Fibroblast of lung (primary cell): ENCODE measurements around the gene RCAN3. TPM values are rescaled to one million over a fixed set of nuclear protein-coding genes. Genes with fewer than 3 reads are reported as not detected.

ENCODE experiments used
- DNase-seq, 2 donors: peaks; one replicate each; pipeline versions ENCODE4 v3.0.0 to v3.0.0-alpha.2; 2010; ENCODE audit warnings: low read depth in 2 of 2
- H2AFZ ChIP-seq: 2 replicates; pipeline ENCODE4 v1.5.1; 2012; ENCODE audit warnings: low read length, control low read depth, inconsistent platforms
- H3K27ac ChIP-seq: 2 replicates; pipeline ENCODE4 v1.5.1; 2011; ENCODE audit warnings: low read length, control low read depth; ENCODE audit not compliant: insufficient read depth
- H3K27me3 ChIP-seq: 2 replicates; pipeline ENCODE4 v1.5.1; 2011; ENCODE audit warnings: mild to moderate bottlenecking, low read length; ENCODE audit not compliant: control insufficient read depth, insufficient read depth
- H3K36me3 ChIP-seq: 2 replicates; pipeline ENCODE4 v1.5.1; 2011; ENCODE audit warnings: low read length; ENCODE audit not compliant: control insufficient read depth, insufficient read depth
- H3K4me1 ChIP-seq: 2 replicates; pipeline ENCODE4 v1.5.1; 2011; ENCODE audit warnings: low read length; ENCODE audit not compliant: control insufficient read depth, insufficient read depth; ENCODE audit errors: extremely low read depth
- H3K4me2 ChIP-seq: 2 replicates; pipeline ENCODE4 v1.5.1; 2011; ENCODE audit warnings: low read length, control low read depth; ENCODE audit not compliant: insufficient read depth; ENCODE audit errors: extremely low read depth
- H3K4me3 ChIP-seq, 4 experiments: fragments of 200-600 bp in 1 of 4; sonication (generic) in 1 of 4; replicated peaks in 1 of 4; 2 replicates each; pipeline ENCODE4 v1.5.1; 2011 to 2016; ENCODE audit warnings: low read length in 4 of 4, low read depth in 3 of 4, mild to moderate bottlenecking in 3 of 4, control low read depth in 2 of 4, inconsistent platforms in 1 of 4, mixed read lengths in 1 of 4; ENCODE audit not compliant: insufficient read depth in 1 of 4; ENCODE audit errors: control extremely low read depth in 1 of 4
- H3K79me2 ChIP-seq: 2 replicates; pipeline ENCODE4 v1.5.1; 2012; ENCODE audit warnings: mild to moderate bottlenecking, low read length, inconsistent platforms; ENCODE audit not compliant: control insufficient read depth, insufficient read depth
- H3K9ac ChIP-seq: 2 replicates; pipeline ENCODE4 v1.5.1; 2011; ENCODE audit warnings: mild to moderate bottlenecking, low read length, control low read depth; ENCODE audit not compliant: insufficient read depth
- H3K9me3 ChIP-seq: 2 replicates; pipeline ENCODE4 v1.5.1; 2012; ENCODE audit warnings: low read depth, low read length; ENCODE audit not compliant: control insufficient read depth, insufficient read depth
- H4K20me1 ChIP-seq: 2 replicates; pipeline ENCODE4 v1.5.1; 2011; ENCODE audit warnings: low read length; ENCODE audit not compliant: control insufficient read depth, insufficient read depth; ENCODE audit errors: extremely low read depth
- EZH2 ChIP-seq: IDR thresholded peaks from 2 replicates; pipeline ENCODE4 v1.5.1; 2012; ENCODE audit warnings: low read length, control low read depth, mild to moderate bottlenecking; ENCODE audit errors: missing control alignments
- polyA plus RNA-seq, 2 donors: library from polyadenylated mRNA; depleted of rRNA in 1 of 2; stranded (reverse) in 1 of 2; unstranded in 1 of 2; fragments of >200 nt; gene quantifications; 2 replicates each; pipeline ENCODE4 v1.2.1, GENCODE V29; 2011 to 2012; ENCODE audit warnings: missing spikeins in 1 of 2
- total RNA-seq: library from RNA; depleted of rRNA; stranded (reverse); fragments of >200 nt; gene quantifications from 2 replicates; pipeline ENCODE4 v1.2.1, GENCODE V29; 2014
- TF ChIP-seq, protein P1 (sequence below), 2 donors: IDR thresholded peaks in 1 of 2; conservative IDR thresholded peaks in 1 of 2; 1 replicate in 1 of 2; 2 replicates in 1 of 2; pipeline ENCODE4 v1.5.1; 2011 to 2012; ENCODE audit warnings: low read length in 2 of 2, control low read depth in 1 of 2, inconsistent platforms in 1 of 2, low read depth in 1 of 2, mild to moderate bottlenecking in 1 of 2

Gene RCAN3
- total and polyA plus RNA-seq, 2 donors (not counting 1 experiment from before 2014, with no cell fraction given), result 5.0 to 17.3 TPM

DNA sequence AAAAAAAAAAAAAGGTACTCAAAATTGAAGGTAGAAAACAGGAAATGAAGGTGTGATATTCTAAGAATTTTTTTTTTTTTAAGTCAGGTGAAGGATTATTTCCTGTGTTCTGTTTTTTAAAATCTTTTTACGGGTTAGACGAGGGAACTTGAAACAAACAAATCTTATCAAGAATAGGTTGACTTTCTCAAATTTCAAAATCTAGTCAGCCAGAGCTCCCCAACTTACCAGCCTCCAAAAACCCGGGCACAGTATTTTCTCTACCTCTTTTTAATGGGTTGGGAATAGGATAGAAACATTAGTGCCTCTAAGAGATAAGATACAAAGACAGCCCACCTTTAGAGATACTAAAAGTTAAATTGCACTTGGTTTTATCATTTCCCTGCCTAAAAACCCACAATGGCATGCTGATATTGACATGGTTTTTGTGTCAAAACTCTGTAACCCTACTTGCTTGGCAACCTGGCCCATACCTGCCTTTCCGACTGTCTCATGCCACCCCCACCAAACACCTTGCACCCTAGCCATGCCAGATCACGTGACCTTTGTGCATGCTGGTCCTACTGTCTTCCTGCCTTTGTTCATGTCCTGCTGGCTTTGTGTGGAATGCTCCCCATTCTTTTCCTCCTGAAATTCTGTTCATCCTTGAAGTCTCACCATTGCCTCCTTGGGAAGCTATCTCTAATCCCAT, 4.2 kb downstream of the RCAN3 start:
- TF ChIP-seq, protein P1, sequence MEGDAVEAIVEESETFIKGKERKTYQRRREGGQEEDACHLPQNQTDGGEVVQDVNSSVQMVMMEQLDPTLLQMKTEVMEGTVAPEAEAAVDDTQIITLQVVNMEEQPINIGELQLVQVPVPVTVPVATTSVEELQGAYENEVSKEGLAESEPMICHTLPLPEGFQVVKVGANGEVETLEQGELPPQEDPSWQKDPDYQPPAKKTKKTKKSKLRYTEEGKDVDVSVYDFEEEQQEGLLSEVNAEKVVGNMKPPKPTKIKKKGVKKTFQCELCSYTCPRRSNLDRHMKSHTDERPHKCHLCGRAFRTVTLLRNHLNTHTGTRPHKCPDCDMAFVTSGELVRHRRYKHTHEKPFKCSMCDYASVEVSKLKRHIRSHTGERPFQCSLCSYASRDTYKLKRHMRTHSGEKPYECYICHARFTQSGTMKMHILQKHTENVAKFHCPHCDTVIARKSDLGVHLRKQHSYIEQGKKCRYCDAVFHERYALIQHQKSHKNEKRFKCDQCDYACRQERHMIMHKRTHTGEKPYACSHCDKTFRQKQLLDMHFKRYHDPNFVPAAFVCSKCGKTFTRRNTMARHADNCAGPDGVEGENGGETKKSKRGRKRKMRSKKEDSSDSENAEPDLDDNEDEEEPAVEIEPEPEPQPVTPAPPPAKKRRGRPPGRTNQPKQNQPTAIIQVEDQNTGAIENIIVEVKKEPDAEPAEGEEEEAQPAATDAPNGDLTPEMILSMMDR (conservative IDR thresholded peaks at IDR 0.05 in 1 of 2, IDR thresholded peaks at IDR 0.05 in 1 of 2; ENCODE audit: low read depth in 1 of 2, low read length in 2 of 2), result no peak
- no peak for TF ChIP-seq EZH2
- Histone ChIP-seq H3K4me2 (no peak overlapping the region), H3K9ac (no peak overlapping the region), H2AFZ (no peak overlapping the region), H3K36me3 (no peaks in the 10 kb centered on the region), H3K27ac (no peak overlapping the region), H3K79me2 (no peaks in the 10 kb centered on the region), H3K4me1 (peaks cover 2% of the 10 kb centered on the region), H3K4me3 (no peak overlapping the region), H3K27me3 (no peaks in the 10 kb centered on the region), H3K9me3 (no peaks in the 10 kb centered on the region), H4K20me1 (no peaks in the 10 kb centered on the region)
- DNase-seq, result no peak

DNA sequence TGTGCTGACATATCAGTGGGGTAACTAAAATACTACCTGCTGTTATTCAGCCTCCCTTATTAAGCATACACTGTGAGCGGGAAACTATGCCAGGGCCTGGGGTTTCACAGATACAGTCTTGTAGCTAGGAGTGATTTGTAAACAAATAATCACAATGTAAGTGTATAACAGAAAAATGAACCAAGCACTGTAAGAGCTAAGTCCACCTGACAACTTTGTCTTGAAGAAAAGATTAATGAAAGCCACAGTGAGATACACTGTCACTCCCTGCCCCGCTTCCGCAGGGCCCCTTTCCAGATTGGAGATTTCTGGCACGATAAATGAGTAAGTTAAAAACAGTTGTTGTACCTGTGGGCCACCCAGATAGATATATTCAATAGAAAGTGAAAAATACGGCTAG, 4.8 kb downstream of the RCAN3 start:
- Histone ChIP-seq H3K4me2 (no peak overlapping the region), H3K4me1 (no peaks in the 10 kb centered on the region), H3K79me2 (no peaks in the 10 kb centered on the region), H3K27ac (no peak overlapping the region), H2AFZ (no peak overlapping the region), H3K9ac (no peak overlapping the region), H3K9me3 (no peaks in the 10 kb centered on the region), H3K36me3 (no peaks in the 10 kb centered on the region), H3K27me3 (no peaks in the 10 kb centered on the region), H4K20me1 (no peaks in the 10 kb centered on the region), H3K4me3 (no peak overlapping the region)
- TF ChIP-seq, protein P1 (conservative IDR thresholded peaks at IDR 0.05 in 1 of 2, IDR thresholded peaks at IDR 0.05 in 1 of 2; ENCODE audit: low read depth in 1 of 2, low read length in 2 of 2), result no peak
- TF ChIP-seq EZH2, result no peak
- no peak for DNase-seq

DNA sequence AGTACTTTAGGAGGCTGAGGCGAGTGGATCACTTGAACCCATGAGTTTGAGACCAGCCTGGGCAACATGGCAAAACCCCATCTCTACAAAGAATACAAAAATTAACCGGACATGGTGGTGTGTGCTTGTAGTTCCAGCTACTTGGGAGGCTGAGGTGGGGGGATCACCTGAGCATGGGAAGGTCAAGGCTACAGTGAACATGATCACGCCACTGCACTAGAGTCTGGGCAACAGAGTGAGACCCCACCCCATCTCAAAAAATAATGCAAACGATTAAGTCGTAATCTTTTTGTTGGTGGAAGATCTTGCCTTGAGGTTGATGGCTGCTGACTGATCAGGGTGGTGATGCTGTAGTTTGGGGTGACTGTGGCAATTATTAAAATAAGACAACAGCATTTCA, 6.3 kb downstream of the RCAN3 start:
- no peaks in the 10 kb centered on the region for H3K79me2 ChIP-seq

More for the DNA sequence above, 6.3 kb downstream of the RCAN3 start:
- Histone ChIP-seq H3K9ac (no peak overlapping the region), H3K4me1 (no peaks in the 10 kb centered on the region), H3K27me3 (no peaks in the 10 kb centered on the region), H3K9me3 (no peaks in the 10 kb centered on the region), H3K4me2 (no peak overlapping the region), H4K20me1 (no peaks in the 10 kb centered on the region), H3K36me3 (no peaks in the 10 kb centered on the region), H3K27ac (no peak overlapping the region), H2AFZ (no peak overlapping the region), H3K4me3 (no peak overlapping the region)
- no peak for TF ChIP-seq EZH2
- TF ChIP-seq, protein P1 (conservative IDR thresholded peaks at IDR 0.05 in 1 of 2, IDR thresholded peaks at IDR 0.05 in 1 of 2; ENCODE audit: low read depth in 1 of 2, low read length in 2 of 2), result no peak
- DNase-seq, result no peak
